ENCODE measurements around the gene ZFHX3.

ZFHX3 gene

DNA sequence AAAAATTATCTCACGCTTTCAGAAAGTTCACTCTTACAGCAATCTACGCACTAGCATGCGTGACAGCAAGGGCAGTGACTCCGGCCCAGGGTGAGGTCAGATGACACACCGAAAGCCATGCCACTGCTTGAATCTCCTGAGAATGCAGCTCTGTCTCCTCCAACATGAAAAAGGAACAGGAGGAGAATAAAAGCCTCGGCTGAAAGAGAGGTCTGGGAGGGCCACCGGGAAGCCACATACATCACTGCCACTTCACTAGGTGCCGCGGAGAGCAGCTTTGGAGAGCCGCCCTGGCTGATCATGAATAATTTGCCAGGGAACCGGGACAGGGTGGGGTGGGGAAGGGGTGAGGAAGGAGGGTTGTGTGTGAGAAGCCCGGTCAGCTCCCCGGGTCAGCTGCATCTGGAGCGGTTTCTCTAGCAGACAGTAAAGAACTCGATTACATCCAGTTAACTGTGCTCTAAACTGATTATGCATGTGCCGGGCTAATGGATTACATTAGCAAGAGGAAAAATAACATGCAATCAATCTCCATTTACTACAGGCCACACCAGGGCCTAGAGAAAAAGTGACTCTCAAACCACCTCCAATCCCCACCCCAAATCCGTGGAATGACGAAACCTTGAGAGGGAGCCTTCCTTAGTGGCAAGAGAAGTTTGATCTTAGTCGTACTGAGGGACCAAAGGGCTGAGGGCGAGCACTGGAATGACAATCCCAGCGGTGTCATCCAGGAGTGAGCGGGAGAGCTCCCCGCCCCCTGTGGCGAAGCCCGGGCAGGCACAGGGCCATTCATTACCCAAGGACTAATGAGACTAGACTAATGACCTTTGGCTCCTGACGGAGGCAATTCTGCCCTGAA is 100.3 kb downstream of the ZFHX3 start:
- TF ChIP-seq, protein P1, sequence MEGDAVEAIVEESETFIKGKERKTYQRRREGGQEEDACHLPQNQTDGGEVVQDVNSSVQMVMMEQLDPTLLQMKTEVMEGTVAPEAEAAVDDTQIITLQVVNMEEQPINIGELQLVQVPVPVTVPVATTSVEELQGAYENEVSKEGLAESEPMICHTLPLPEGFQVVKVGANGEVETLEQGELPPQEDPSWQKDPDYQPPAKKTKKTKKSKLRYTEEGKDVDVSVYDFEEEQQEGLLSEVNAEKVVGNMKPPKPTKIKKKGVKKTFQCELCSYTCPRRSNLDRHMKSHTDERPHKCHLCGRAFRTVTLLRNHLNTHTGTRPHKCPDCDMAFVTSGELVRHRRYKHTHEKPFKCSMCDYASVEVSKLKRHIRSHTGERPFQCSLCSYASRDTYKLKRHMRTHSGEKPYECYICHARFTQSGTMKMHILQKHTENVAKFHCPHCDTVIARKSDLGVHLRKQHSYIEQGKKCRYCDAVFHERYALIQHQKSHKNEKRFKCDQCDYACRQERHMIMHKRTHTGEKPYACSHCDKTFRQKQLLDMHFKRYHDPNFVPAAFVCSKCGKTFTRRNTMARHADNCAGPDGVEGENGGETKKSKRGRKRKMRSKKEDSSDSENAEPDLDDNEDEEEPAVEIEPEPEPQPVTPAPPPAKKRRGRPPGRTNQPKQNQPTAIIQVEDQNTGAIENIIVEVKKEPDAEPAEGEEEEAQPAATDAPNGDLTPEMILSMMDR (conservative IDR thresholded peaks at IDR 0.05; ENCODE audit: control insufficient read depth, insufficient read depth, low read depth, low read length): no peak
- no peak overlapping the region for H3K4me3 ChIP-seq (ENCODE audit: control insufficient read depth, low read depth, low read length)
- DNase-seq (ENCODE audit: low read depth): no peak

DNA sequence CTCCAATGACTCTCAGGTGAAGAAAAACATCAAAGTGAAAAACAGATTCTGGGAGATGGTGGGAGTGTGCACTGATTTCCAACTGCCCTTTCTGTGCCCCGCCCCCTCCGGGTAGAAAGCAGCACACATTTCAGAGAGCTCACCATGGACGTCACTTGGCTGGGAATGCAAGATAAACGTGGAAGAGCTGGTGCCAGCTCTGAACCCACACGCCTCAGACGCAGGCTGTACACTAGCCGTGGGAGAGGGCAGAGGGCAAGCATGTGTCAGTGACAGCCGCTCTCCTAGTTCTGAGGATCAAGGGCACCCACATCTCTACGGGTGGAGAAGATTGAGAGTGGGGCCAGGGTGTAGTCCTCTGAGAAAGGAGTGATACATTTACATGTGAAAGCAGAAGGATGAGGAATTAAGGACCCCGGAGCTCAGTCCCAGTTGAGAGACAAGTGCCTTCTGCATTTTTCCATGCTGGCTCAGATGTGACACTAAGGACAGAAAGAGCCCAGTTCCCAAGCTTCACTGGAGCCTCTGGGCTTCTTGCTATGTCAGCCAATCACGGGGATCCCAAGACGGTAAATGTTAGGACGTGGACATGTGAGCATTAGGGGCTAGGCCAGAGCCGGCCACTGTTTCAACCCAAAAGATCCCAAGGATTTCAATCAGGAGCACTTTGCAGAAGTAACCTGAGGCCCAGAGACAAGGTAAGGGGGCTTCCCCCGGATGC is 101.3 kb downstream of the ZFHX3 start:
- TF ChIP-seq, protein P1 (conservative IDR thresholded peaks at IDR 0.05; ENCODE audit: control insufficient read depth, insufficient read depth, low read depth, low read length): no peak

DNA sequence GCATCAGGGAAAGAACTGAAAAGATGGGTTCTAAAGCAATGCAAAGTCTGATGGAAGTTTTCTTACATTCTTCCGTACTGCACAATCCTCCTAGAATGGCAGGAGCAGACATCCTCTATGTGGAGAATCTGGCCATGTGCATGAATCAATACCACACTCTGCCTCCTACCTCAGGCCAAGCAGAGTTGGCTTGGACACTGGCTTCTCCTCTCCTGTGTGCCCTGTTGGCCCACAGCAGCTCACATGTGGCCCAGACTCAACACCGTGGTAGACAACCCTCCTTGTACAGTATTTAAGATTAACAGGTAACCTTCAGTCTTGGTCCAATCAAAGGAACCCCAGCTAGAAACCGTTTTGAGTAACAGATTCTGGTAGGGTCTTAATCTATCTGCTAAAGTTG is 101.9 kb downstream of the ZFHX3 start:
- TF ChIP-seq, protein P1 (conservative IDR thresholded peaks at IDR 0.05; ENCODE audit: control insufficient read depth, insufficient read depth, low read depth, low read length): no peak
- no peak for DNase-seq (ENCODE audit: low read depth)
- no peak overlapping the region for H3K4me3 ChIP-seq (ENCODE audit: control insufficient read depth, low read depth, low read length)

More for the DNA sequence above, 101.3 kb downstream of the ZFHX3 start:
- DNase-seq (ENCODE audit: low read depth): peak; percentile 8
- H3K4me3 ChIP-seq (ENCODE audit: control insufficient read depth, low read depth, low read length): no peak overlapping the region

DNA sequence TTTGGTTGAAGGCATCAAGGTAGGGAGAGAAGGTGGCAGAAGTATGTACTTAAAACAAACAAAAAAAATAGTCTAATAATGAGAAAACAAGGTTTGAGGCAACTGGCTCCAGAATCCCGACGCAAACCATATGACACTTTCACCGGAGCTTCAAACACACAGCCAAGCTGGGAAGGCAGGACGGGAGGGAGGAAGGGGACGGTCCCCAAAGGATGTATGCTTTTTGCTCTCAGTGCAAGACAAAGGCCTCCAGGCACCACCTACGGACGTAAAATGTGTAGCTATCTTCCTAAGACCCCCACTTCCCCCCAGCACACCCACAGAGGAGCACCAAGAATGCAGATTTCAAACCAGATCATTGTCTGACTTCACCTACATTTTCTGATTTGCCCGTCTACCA is 102.3 kb downstream of the ZFHX3 start:
- no peak for DNase-seq (ENCODE audit: low read depth)
- no peak overlapping the region for H3K4me3 ChIP-seq (ENCODE audit: control insufficient read depth, low read depth, low read length)
- TF ChIP-seq, protein P1 (conservative IDR thresholded peaks at IDR 0.05; ENCODE audit: control insufficient read depth, insufficient read depth, low read depth, low read length): no peak

GRCh38 chr16:72944757-72945485 is 103.0 kb downstream of the ZFHX3 start:
- no peak for DNase-seq (ENCODE audit: low read depth)

GRCh38 chr16:72942021-72942420 is 105.9 kb downstream of the ZFHX3 start:
- H3K4me3 ChIP-seq (ENCODE audit: control insufficient read depth, low read depth, low read length): no peak overlapping the region
- TF ChIP-seq, protein P1 (conservative IDR thresholded peaks at IDR 0.05; ENCODE audit: control insufficient read depth, insufficient read depth, low read depth, low read length): no peak
- no peak for DNase-seq (ENCODE audit: low read depth)

More at GRCh38 chr16:72944757-72945485, 103.0 kb downstream of the ZFHX3 start:
- no peak overlapping the region for H3K4me3 ChIP-seq (ENCODE audit: control insufficient read depth, low read depth, low read length)
- TF ChIP-seq, protein P1 (conservative IDR thresholded peaks at IDR 0.05; ENCODE audit: control insufficient read depth, insufficient read depth, low read depth, low read length): no peak
